SHP77 treated with DMSO at 0.1 percent for 48 hours (cell line): ENCODE data around the gene ATP5MG.
"Not testable (repeated sequence)": the region's sequence is repeated elsewhere in the genome, so short reads cannot be mapped to it uniquely, and the experiment has no call there.

Experiments
- DNase-seq: peaks from one replicate; lab custom pipeline; 2025; lab: John Stamatoyannopoulos, UW

ATP5MG gene

GRCh38 chr11:118410055-118410745 is 8.8 kb downstream of the ATP5MG start:
- no peak for DNase-seq

GRCh38 chr11:118411530-118411929 is 10.1 kb downstream of the ATP5MG start:
- no peak for DNase-seq

- DNase-seq, result no peak
These were observed 11.5 kb downstream of the ATP5MG start for GRCh38 chr11:118412921-118413320.

- no peak for DNase-seq
These were observed 13.8 kb downstream of the ATP5MG start for GRCh38 chr11:118415062-118415738.

GRCh38 chr11:118415739-118416068 is 14.3 kb downstream of the ATP5MG start:
- DNase-seq, result no peak

GRCh38 chr11:118416900-118417299 is 15.5 kb downstream of the ATP5MG start:
- DNase-seq, result not testable (repeated sequence)

- DNase-seq, result no peak
These were observed 16.4 kb downstream of the ATP5MG start for GRCh38 chr11:118417801-118418200.

GRCh38 chr11:118418766-118419165 is 17.4 kb downstream of the ATP5MG start:
- no peak for DNase-seq

- no peak for DNase-seq
These were observed 26.3 kb downstream of the ATP5MG start for GRCh38 chr11:118427707-118428106.

- no peak for DNase-seq
These were observed 29.6 kb downstream of the ATP5MG start for GRCh38 chr11:118430956-118431355.

- DNase-seq, result peak; percentile 59
These were observed 32.7 kb downstream of the ATP5MG start for GRCh38 chr11:118434123-118434552.

GRCh38 chr11:118434553-118435289 is 33.3 kb downstream of the ATP5MG start:
- no peak for DNase-seq

- peak; percentile 83 for DNase-seq
These were observed 34.0 kb downstream of the ATP5MG start for GRCh38 chr11:118435290-118435892.

- DNase-seq, result peak; percentile 93
These were observed 34.7 kb downstream of the ATP5MG start, which contains the start of gene KMT2A for GRCh38 chr11:118435893-118436624. KMT2A (plus strand) TSS chr11:118436492; CDS start chr11:118436513, 21 bp downstream.

GRCh38 chr11:118436639-118437207 is 35.3 kb downstream of the ATP5MG start:
- no peak for DNase-seq

- DNase-seq, result peak; percentile 7
These were observed 36.1 kb downstream of the ATP5MG start for GRCh38 chr11:118437208-118438125.

- no peak for DNase-seq
These were observed 37.0 kb downstream of the ATP5MG start for GRCh38 chr11:118438314-118438931.

GRCh38 chr11:118439646-118440045 is 38.2 kb downstream of the ATP5MG start:
- DNase-seq, result no peak

GRCh38 chr11:118441770-118442275 is 40.4 kb downstream of the ATP5MG start:
- DNase-seq, result no peak

- DNase-seq, result no peak
These were observed 40.9 kb downstream of the ATP5MG start for GRCh38 chr11:118442301-118442700.
